Gastrocnemius medialis (tissue), 4 donors: ENCODE measurements around the gene NUP188. TPM values are rescaled to one million over a fixed set of nuclear protein-coding genes. Genes with fewer than 3 reads are reported as not detected.
A peak's percentile ranks its signal among the peaks of the same experiment; 100 is the strongest.

ENCODE experiments used
- ATAC-seq, 2 donors: fragments of 150-250 bp; one replicate each; pipeline ENCODE4 v1.9.1; 2016
- DNase-seq, 2 donors: peaks; one replicate each; pipeline ENCODE4 v3.0.0-alpha.2; 2019
- H3K27ac ChIP-seq, 4 donors: fragments of 200-600 bp; sonication (generic); 1 replicate in 1 of 4; 2 replicates in 3 of 4; pipeline ENCODE4 v1.5.1; 2016 to 2018; ENCODE audit warnings: mild to moderate bottlenecking in 2 of 4, moderate library complexity in 1 of 4
- H3K27me3 ChIP-seq, 3 donors: fragments of 200-600 bp; sonication (generic) in 2 of 3; 1 replicate in 1 of 3; 2 replicates in 2 of 3; pipeline versions ENCODE4 v1.5.1 to v1.6.0; 2016 to 2019; ENCODE audit warnings: mild to moderate bottlenecking in 1 of 3, moderate library complexity in 1 of 3
- H3K36me3 ChIP-seq, 2 donors: fragments of 200-600 bp; sonication (generic) in 1 of 2; one replicate each; pipeline ENCODE4 v1.5.1; 2017 to 2018
- H3K4me1 ChIP-seq, 2 donors: fragments of 200-600 bp; sonication (generic) in 1 of 2; one replicate each; pipeline ENCODE4 v1.5.1; 2016 to 2017; ENCODE audit warnings: mild to moderate bottlenecking in 2 of 2
- H3K4me3 ChIP-seq, 4 donors: fragments of 200-600 bp; sonication (generic) in 3 of 4; 1 replicate in 1 of 4; 2 replicates in 3 of 4; pipeline ENCODE4 v1.5.1; 2016 to 2019; ENCODE audit warnings: mild to moderate bottlenecking in 2 of 4
- H3K9me3 ChIP-seq, 3 donors: fragments of 200-600 bp; sonication (generic) in 2 of 3; 1 replicate in 1 of 3; 2 replicates in 2 of 3; pipeline ENCODE4 v1.5.1; 2016 to 2019
- POLR2A ChIP-seq, 2 donors: fragments of 450-650 bp; IDR thresholded peaks; one replicate each; pipeline ENCODE4 v1.6.1; 2017; ENCODE audit warnings: antibody characterized with exemption in 2 of 2, mild to moderate bottlenecking in 2 of 2, moderate library complexity in 2 of 2
- in situ Hi-C, 4 donors: fragments of 200-750 bp; cut with MboI; loops; one replicate each; pipeline versions ENCODE4 v1.15.0 to v1.8.0; 2017; ENCODE audit warnings: low sequenced_read_pairs in 4 of 4
- intact Hi-C: fragments of 100-400 bp; cut with DNase I; formaldehyde crosslinking; loops from one replicate; pipeline ENCODE4 v1.15.1; 2023; ENCODE audit warnings: low total_unique reads
- total RNA-seq, 4 donors: library from RNA; depleted of rRNA; stranded (reverse); fragments of >200 nt; gene quantifications; one replicate each; pipeline versions ENCODE4 v1.1.0 to v1.2.3, GENCODE V29; 2016
- TF ChIP-seq, protein P1 (sequence below), 5 experiments: fragments of 450-650 bp in 3 of 5; fragments of 200-600 bp in 2 of 5; sonication (generic) in 2 of 5; IDR thresholded peaks in 4 of 5; conservative IDR thresholded peaks in 1 of 5; 1 replicate in 4 of 5; 2 replicates in 1 of 5; pipeline ENCODE4 v1.5.1; 2016 to 2019; ENCODE audit warnings: antibody characterized with exemption in 5 of 5, mild to moderate bottlenecking in 3 of 5, moderate library complexity in 3 of 5

The NUP188 gene
- total RNA-seq, 4 donors from 2014 or later: 24.7 to 59.7 (median 30.3) TPM

DNA sequence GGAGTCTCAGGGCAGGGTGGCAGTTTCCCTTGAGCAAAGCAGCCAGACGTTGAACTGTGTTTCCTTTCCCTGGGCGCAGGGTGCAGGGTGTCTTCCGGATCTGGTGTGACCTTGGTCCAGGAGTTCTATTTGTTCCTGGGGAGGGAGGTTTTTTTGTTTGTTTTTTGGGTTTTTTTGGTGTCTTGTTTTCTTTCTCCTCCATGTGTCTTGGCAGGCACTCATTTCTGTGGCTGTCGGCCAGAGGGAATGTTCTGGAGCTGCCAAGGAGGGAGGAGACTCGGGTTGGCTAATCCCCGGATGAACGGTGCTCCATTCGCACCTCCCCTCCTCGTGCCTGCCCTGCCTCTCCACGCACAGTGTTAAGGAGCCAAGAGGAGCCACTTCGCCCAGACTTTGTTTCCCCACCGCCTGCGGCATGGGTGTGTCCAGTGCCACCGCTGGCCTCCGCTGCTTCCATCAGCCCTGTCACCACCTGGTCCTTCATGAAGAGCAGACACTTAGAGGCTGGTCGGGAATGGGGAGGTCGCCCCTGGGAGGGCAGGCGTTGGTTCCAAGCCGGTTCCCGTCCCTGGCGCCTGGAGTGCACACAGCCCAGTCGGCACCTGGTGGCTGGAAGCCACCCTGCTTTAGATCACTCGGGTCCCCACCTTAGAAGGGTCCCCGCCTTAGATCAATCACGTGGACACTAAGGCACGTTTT is 30.2 kb upstream of the NUP188 start:
- ATAC-seq (peak; percentile 39 to 70), DNase-seq (peak; percentile 65 to 81)
- Histone ChIP-seq H3K4me3 (peak overlapping the region in 3 of 4 donors; percentile 23 to 43 (median 34)), H3K27me3 (no peaks in the 10 kb centered on the region), H3K27ac (peak overlapping the region; percentile 73 to 85 (median 82)), H3K9me3 (no peaks in the 10 kb centered on the region), H3K36me3 (peaks cover 0 to 11% of the 10 kb centered on the region in 2 donors), H3K4me1 (peaks cover 80 to 82% of the 10 kb centered on the region in 2 donors)
- in situ Hi-C loops (no loop called here), intact Hi-C loops (loop anchor here (5.0 kb wide), 1 partner anchor 35 kb away; the partner anchor contains the start of genes KYAT1 and LRRC8A)
- peak in 1 of 2 donors; percentile 48 for TF ChIP-seq POLR2A (IDR thresholded peaks at IDR 0.05)
- TF ChIP-seq, protein P1, sequence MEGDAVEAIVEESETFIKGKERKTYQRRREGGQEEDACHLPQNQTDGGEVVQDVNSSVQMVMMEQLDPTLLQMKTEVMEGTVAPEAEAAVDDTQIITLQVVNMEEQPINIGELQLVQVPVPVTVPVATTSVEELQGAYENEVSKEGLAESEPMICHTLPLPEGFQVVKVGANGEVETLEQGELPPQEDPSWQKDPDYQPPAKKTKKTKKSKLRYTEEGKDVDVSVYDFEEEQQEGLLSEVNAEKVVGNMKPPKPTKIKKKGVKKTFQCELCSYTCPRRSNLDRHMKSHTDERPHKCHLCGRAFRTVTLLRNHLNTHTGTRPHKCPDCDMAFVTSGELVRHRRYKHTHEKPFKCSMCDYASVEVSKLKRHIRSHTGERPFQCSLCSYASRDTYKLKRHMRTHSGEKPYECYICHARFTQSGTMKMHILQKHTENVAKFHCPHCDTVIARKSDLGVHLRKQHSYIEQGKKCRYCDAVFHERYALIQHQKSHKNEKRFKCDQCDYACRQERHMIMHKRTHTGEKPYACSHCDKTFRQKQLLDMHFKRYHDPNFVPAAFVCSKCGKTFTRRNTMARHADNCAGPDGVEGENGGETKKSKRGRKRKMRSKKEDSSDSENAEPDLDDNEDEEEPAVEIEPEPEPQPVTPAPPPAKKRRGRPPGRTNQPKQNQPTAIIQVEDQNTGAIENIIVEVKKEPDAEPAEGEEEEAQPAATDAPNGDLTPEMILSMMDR (IDR thresholded peaks at IDR 0.05 in 4 of 5, conservative IDR thresholded peaks at IDR 0.05 in 1 of 5): no peak

DNA sequence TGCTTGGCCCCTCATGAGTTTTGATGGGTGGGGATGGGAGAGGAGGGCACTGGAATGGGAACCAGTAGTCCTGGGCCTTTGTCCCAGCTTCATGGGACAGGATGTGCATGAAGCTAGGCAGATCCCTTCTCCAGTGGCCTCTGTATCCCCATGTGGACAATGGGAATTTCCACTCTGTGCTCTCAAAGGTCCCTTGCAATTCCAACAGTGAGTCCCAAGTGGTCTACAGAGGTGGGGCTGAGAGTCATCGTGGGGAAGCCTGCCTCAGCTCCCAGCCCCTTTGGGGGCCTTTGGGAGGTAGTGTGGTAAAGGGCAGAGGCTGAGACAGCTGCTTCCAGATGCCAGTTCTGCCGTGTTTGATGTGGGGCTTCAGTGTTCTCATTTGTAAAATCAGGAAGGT is 28.6 kb upstream of the NUP188 start:
- Histone ChIP-seq H3K36me3 (peaks cover 0 to 11% of the 10 kb centered on the region in 2 donors), H3K9me3 (no peaks in the 10 kb centered on the region), H3K4me1 (peaks cover 69 to 73% of the 10 kb centered on the region in 2 donors), H3K27ac (peak overlapping the region; percentile 81 to 85 (median 83)), H3K27me3 (no peaks in the 10 kb centered on the region), H3K4me3 (no peak overlapping the region)
- DNase-seq (no peak), ATAC-seq (no peak)
- in situ Hi-C loops (no loop called here), intact Hi-C loops (loop anchor here (5.0 kb wide), 1 partner anchor 37 kb away; the partner anchor contains the start of genes KYAT1 and LRRC8A)
- TF ChIP-seq POLR2A (IDR thresholded peaks at IDR 0.05): no peak
- TF ChIP-seq, protein P1 (IDR thresholded peaks at IDR 0.05 in 4 of 5, conservative IDR thresholded peaks at IDR 0.05 in 1 of 5): no peak

DNA sequence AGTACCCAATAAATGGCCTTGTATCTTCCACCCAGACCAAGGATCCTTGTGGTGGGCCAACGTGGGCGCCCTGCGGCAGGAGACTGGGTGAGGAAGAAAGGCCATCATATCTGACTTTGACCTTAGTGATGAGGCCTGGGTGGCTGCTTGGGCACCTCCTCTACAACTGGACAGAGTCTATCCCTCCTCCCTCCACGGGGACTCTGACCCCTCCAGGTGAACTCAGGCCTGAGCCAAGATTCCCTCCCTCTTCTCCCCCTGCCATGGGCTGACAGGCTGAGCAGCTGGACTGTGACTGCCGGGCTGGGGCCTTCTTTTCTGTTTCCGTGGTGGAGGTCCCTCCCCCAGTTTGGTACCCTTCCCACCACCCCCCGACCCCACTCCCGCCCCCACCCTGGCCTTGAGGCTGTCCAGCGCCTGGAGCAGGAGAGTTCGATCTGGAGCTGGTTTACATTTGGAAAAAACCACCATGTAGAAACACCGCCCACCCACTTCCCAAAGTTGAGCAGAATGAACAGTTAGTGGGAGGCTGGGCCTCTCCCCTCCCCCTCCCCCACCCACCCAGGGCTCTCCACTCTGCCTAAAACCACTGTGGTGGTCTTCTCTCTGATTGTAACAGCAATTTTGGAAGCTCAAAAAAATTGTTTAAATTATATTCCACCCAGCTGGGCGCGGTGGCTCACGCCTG is 28.0 kb upstream of the NUP188 start:
- Histone ChIP-seq H3K27ac (peak overlapping the region; percentile 81 to 85 (median 83)), H3K4me1 (peaks cover 67 to 69% of the 10 kb centered on the region in 2 donors), H3K27me3 (no peaks in the 10 kb centered on the region), H3K36me3 (peaks cover 0 to 11% of the 10 kb centered on the region in 2 donors), H3K9me3 (no peaks in the 10 kb centered on the region), H3K4me3 (no peak overlapping the region)
- in situ Hi-C loops: no loop called here
- no peak for ATAC-seq
- intact Hi-C loops: loop anchor here (5.0 kb wide), 1 partner anchor 37 kb away; the partner anchor contains the start of genes KYAT1 and LRRC8A
- no peak for TF ChIP-seq POLR2A (IDR thresholded peaks at IDR 0.05)
- TF ChIP-seq, protein P1 (IDR thresholded peaks at IDR 0.05 in 4 of 5, conservative IDR thresholded peaks at IDR 0.05 in 1 of 5): no peak
- no peak for DNase-seq

DNA sequence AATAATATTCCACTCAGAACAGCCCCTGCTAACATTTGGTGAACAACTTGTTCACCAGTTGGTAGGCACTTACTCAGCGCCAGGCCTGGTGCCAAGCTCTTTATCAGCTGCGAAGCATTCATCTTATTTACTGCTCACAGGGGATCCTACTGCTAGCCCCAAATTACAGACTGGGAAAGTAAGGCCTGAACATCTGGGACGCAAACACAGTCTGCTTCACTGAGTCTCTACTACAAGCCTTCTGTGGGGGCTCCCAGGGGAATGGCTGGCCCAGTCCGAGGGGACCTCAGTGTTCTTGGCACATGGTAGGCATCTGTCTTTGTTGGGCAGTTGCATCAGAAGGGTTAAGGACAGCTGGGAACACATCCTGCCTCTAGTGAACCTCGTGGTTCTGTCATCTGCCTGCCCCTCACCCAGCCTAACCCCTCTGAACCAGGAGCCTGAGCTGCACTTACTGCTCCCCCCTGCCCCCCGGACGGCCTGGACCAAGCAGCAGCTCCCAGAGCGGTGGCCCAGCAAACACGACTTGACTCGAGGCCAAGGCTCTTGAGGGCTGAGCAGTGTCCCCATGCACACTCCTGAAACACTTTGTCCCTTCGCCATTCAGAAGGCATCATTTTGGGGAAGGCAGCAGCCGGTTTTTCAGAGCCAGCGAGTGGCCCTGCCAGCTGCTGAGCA is 27.0 kb upstream of the NUP188 start, which contains the start of gene PHYHD1:
Gene PHYHD1, plus strand, starts transcription at position 602 of the 678 bp plus-strand sequence. CDS start 1,342 bp downstream, outside the sequence.
- in situ Hi-C loops: no loop called here
- H3K4me3 ChIP-seq: peak within 1 kb of the TSS; percentile 42 to 63 (median 54)
- intact Hi-C loops: no loop called here
- H3K4me1 ChIP-seq: peaks cover 60 to 62% of the 10 kb centered on the region in 2 donors
- H3K27me3 ChIP-seq: no peaks in the 10 kb centered on the region
- peak; percentile 66 to 72 for DNase-seq
- TF ChIP-seq, protein P1 (IDR thresholded peaks at IDR 0.05 in 4 of 5, conservative IDR thresholded peaks at IDR 0.05 in 1 of 5): no peak
- TF ChIP-seq POLR2A (IDR thresholded peaks at IDR 0.05): peak in 1 of 2 donors; percentile 10
- H3K36me3 ChIP-seq: peaks cover 0 to 5% of the 10 kb centered on the region in 2 donors
- ATAC-seq: peak; percentile 45 to 71
- no peaks in the 10 kb centered on the region for H3K9me3 ChIP-seq
- peak within 1 kb of the TSS; percentile 81 to 85 (median 83) for H3K27ac ChIP-seq
